ENCODE measurements around the gene ZMIZ1. TPM values are rescaled to one million over a fixed set of nuclear protein-coding genes. Genes with fewer than 3 reads are reported as not detected.
A peak's percentile ranks its signal among the peaks of the same experiment; 100 is the strongest.

The ZMIZ1 gene
- total and polyA plus RNA-seq, 2 experiments from 2014 or later, result 48.2 to 78.8 TPM

DNA sequence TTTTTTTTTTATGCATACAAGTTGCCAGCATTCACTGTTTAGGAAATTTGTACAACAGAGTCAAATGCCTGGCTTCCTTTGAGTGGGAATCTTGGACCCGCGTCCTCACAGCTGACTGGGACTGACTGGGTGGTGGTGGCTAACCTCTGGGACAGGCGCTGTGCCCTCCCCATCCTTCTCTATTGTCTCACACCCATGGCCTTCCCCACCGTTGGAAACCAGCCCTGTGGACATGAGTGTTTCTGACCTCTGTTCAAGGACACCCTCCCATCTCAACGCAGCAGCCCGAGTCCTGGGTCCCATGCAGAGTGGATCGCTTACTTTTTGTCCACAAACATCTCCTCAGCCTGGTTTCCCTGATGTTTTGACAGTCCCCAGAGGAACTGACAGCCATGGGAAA is 153.4 kb downstream of the ZMIZ1 start:
- H3K4me3 ChIP-seq, result no peak overlapping the region
- H3K36me3 ChIP-seq, result peaks cover 31% of the 10 kb centered on the region
- TF ChIP-seq, protein P1, sequence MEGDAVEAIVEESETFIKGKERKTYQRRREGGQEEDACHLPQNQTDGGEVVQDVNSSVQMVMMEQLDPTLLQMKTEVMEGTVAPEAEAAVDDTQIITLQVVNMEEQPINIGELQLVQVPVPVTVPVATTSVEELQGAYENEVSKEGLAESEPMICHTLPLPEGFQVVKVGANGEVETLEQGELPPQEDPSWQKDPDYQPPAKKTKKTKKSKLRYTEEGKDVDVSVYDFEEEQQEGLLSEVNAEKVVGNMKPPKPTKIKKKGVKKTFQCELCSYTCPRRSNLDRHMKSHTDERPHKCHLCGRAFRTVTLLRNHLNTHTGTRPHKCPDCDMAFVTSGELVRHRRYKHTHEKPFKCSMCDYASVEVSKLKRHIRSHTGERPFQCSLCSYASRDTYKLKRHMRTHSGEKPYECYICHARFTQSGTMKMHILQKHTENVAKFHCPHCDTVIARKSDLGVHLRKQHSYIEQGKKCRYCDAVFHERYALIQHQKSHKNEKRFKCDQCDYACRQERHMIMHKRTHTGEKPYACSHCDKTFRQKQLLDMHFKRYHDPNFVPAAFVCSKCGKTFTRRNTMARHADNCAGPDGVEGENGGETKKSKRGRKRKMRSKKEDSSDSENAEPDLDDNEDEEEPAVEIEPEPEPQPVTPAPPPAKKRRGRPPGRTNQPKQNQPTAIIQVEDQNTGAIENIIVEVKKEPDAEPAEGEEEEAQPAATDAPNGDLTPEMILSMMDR (IDR thresholded peaks at IDR 0.05; ENCODE audit: low read depth, low read length), result no peak
- H3K9me3 ChIP-seq (ENCODE audit: low read depth), result no peaks in the 10 kb centered on the region
- no peaks in the 10 kb centered on the region for H3K27me3 ChIP-seq
- DNase-seq (ENCODE audit: low read depth in 1 of 2, low spot score in 1 of 2), result no peak
- peak overlapping the region; percentile 99 for H3K27ac ChIP-seq
- H3K4me1 ChIP-seq (ENCODE audit: low read depth), result peaks cover 56% of the 10 kb centered on the region

DNA sequence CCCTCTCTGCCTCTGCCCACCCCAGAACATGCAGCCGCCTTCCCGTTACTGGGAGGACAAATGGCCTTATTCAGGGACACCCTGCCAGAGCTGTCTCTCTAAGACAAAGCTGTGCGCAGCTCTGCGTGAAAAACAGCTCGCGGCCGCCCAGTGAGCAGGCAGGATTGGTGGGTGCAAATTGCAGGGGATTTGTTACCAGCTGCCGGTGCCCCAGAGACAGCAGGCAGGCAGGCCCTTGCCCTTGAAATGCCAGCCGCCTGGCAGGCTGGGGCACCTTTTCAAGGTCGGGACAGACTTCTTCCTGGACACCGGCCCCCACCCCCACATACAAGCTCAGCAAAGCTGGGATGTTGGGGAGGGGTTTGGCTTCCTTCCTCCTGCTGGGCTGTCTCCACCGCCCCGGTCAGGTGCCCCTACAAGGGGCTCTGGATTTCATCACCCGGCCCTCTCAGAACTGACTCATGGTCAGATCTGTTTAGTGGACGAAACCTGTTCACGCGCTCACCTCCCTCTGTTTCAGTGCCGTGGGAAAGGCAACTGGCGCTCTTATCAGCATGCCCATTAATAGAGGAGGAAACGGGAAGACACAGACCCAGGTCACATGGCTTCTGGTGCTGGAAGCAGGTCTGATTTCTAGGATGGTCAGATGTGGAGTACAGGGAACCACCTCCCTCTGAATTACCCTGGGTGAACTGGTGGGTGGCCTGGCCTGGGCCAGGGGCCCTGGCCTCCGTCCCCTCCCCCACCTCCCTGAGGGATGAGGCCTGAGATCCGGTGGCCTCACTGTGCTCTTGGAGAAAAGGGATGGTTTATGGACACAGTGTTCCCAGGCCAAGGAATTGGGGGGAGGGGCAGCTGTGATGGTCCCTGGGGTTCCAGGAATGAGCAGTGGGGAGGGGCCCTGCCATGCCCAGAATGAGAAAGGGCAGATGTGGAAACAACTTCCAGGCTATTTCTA is 154.6 kb downstream of the ZMIZ1 start:
- peak; percentile 76 to 97 for DNase-seq (ENCODE audit: low read depth in 1 of 2, low spot score in 1 of 2)

DNA sequence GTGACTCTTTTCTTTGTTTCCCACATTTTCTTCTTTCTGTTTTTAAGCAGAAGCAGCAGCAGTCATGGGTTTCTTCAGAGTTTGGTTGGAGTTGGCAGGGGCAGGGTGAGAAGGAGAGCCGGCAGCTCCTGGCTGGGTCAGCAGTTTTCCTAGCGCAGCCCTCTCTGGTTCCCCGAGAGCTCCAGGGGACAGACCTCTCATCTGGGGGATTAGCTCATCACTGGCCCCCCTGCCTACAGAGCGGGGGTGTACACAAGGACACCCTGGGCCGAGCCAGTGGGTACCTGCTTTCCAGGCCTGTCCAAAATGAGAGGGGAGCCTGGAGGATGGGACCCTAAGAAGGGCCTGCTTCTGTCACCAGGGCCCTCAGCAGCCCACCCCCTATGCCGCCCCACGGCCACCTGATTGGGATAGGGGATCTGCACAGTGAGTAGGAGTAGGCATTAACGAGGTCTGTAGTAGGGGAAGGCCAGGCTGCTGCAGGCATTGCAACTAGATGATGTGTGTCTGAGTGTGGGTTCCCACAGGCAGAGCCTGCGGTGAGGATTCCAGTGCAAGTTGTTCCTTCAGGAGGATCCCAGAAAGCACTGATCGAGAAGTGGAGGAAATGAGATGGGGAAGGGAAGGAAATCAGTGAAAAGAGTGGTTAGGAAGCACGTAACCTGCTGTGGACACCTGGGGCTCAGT is 155.6 kb downstream of the ZMIZ1 start:
- no peak for DNase-seq (ENCODE audit: low read depth in 1 of 2, low spot score in 1 of 2)
- TF ChIP-seq, protein P1 (IDR thresholded peaks at IDR 0.05; ENCODE audit: low read depth, low read length), result no peak
- Histone ChIP-seq H3K27ac (peak overlapping the region; percentile 99), H3K4me1 (ENCODE audit: low read depth) (peaks cover 56% of the 10 kb centered on the region), H3K9me3 (ENCODE audit: low read depth) (no peaks in the 10 kb centered on the region), H3K36me3 (peaks cover 25% of the 10 kb centered on the region), H3K27me3 (no peaks in the 10 kb centered on the region), H3K4me3 (no peak overlapping the region)

More for the DNA sequence above, 154.6 kb downstream of the ZMIZ1 start:
- TF ChIP-seq, protein P1 (IDR thresholded peaks at IDR 0.05; ENCODE audit: low read depth, low read length), result no peak
- Histone ChIP-seq H3K4me1 (ENCODE audit: low read depth) (peaks cover 56% of the 10 kb centered on the region), H3K9me3 (ENCODE audit: low read depth) (no peaks in the 10 kb centered on the region), H3K4me3 (no peak overlapping the region), H3K27me3 (no peaks in the 10 kb centered on the region), H3K36me3 (peaks cover 25% of the 10 kb centered on the region), H3K27ac (peak overlapping the region; percentile 99)

DNA sequence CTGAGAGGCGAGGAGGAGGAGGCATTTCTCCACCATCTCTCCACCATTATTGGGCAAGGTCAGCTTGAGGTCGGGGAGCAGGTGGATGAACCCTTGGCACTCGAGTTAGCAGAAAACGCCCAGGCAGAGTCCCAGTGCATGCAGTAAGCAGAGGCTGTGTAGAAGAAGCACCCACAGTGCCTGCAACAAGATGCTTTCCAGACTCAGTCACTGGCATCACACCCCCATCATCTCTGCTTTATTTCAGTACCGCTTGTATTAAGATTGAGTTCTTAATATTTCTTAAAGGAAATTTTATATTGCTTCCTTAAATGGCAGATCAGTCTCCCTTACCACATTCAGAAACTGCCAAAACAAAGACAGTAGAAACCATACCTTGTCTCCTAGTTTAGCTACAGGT is 156.2 kb downstream of the ZMIZ1 start:
- Histone ChIP-seq H3K4me3 (no peak overlapping the region), H3K9me3 (ENCODE audit: low read depth) (no peaks in the 10 kb centered on the region), H3K27me3 (no peaks in the 10 kb centered on the region), H3K27ac (peak overlapping the region; percentile 99), H3K36me3 (peaks cover 25% of the 10 kb centered on the region), H3K4me1 (ENCODE audit: low read depth) (peaks cover 54% of the 10 kb centered on the region)
- TF ChIP-seq, protein P1 (IDR thresholded peaks at IDR 0.05; ENCODE audit: low read depth, low read length), result no peak
- DNase-seq (ENCODE audit: low read depth in 1 of 2, low spot score in 1 of 2), result no peak

DNA sequence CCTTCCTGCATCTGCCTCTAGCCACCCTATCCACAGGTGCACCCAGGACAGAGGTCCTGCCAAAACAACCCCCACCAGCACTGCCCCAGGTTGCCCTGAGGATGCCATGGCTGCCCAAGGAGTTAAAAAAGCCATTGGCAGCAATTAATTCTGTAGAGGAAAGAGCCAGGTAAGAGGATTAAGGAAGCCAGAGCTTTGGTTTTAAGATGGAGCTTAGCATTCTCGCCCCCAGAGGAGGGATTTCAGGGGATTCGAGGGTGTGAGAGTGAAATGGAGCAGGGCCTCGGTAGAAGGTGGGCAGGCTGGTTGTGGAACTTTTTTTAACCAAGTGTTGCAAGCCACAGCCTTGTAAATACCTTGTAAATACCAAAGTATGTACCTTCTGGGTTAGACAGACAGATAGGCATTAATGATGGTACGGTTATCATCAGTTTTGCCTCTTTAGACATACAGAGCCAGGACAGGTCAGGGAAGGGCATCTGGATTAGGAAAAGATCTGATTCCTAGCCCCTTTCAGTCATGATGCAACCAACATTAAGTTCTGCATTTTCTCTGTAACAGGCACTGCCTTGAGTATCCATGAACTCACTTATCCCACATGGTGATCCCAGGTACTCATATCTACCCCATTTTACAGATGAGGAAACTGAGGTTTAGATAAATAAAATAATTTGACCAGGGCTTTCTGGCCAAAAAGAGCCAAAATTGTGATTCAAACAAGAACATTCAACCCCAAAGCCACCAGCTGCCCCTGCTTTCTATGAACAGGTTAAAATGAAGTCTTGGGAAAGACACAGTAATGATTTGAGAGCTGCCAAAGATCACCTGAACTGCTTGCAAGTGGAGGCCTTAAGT is 157.9 kb downstream of the ZMIZ1 start:
- TF ChIP-seq, protein P1 (IDR thresholded peaks at IDR 0.05; ENCODE audit: low read depth, low read length), result no peak
- peaks cover 38% of the 10 kb centered on the region for H3K4me1 ChIP-seq (ENCODE audit: low read depth)
- no peak for DNase-seq (ENCODE audit: low read depth in 1 of 2, low spot score in 1 of 2)

More for the DNA sequence above, 157.9 kb downstream of the ZMIZ1 start:
- H3K36me3 ChIP-seq, result peaks cover 25% of the 10 kb centered on the region
- no peak overlapping the region for H3K4me3 ChIP-seq
- no peaks in the 10 kb centered on the region for H3K27me3 ChIP-seq
- peak overlapping the region; percentile 8 for H3K27ac ChIP-seq
- no peaks in the 10 kb centered on the region for H3K9me3 ChIP-seq (ENCODE audit: low read depth)

All from cardiac muscle cell (in vitro differentiated cells and primary cell).